ENCODE measurements around the gene MYRF. TPM values are rescaled to one million over a fixed set of nuclear protein-coding genes. Genes with fewer than 3 reads are reported as not detected.

MYRF gene
- total and polyA plus RNA-seq, 9 of the 15 experiments (the other 6 are each of a cell fraction or from before 2014, with no cell fraction given), result 2.3 to 25.8 (median 7.1) TPM

DNA sequence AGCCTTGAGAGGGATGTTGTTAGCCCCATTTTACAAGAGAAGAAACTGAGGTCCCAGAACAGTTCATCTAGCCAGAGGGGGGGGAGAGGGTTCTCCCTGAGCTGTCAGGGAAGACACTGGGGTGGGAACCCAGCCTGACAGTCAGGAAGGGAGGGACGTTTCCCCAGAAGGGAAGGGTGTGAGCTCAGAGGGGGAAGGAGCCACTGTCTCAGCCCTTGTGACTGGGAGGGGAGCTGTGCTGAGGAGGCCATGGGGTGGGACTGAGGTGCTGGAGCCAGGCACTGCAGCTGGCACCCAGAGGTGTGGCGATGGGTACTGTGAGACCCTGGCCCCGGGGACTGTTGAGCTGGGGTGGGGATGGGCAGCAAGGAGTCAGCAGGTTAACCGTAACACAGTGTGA is 36.6 kb upstream of the MYRF start:
- H3K9me1 ChIP-seq (ENCODE audit: control insufficient read depth, insufficient read depth, low read length), result no peaks in the 10 kb centered on the region
- no TSS peak for BruUV-seq (replicated peaks)
- H3K9me3 ChIP-seq (replicated peaks; ENCODE audit: control insufficient read depth, insufficient read depth, low read depth, low read length), result no peaks in the 10 kb centered on the region
- ChIA-PET CTCF (ENCODE audit: low intra/inter-chr PET ratio) (no interaction called here), POLR2A (no interaction called here)
- H4K20me1 ChIP-seq (replicated peaks; ENCODE audit: control insufficient read depth, insufficient read depth, low read length), result peaks cover under 1% of the 10 kb centered on the region; the same call in 1 of the 2 replicates
- 4% methylated on average over 3 of the region's 4 CpGs for WGBS (ENCODE audit: insufficient coverage, low coverage, missing lambda C conversion rate)
- no peak overlapping the region for H3K4me2 ChIP-seq (ENCODE audit: insufficient read depth, low read length)
- FAIRE-seq (no peak), DNase-seq (ENCODE audit: extremely low read depth in 1 of 4, low spot score in 3 of 4) (no peak), ATAC-seq (no peak)
- no peaks in the 10 kb centered on the region for H3K36me3 ChIP-seq (ENCODE audit: control insufficient read depth, insufficient read depth, low read length)
- H3K27ac ChIP-seq (ENCODE audit: extremely low read depth, low read depth, low read length), result no peak overlapping the region
- H3K79me2 ChIP-seq (ENCODE audit: control insufficient read depth, insufficient read depth, low read length), result no peaks in the 10 kb centered on the region
- peaks cover 0 to 28% of the 10 kb centered on the region in 2 experiments; a peak in 3 of 5 replicates for H3K4me1 ChIP-seq (replicated peaks in 1 of 2; ENCODE audit: control insufficient read depth in 2 of 2, insufficient read depth in 2 of 2, low read length in 2 of 2)
- H3K9ac ChIP-seq (ENCODE audit: insufficient read depth in 1 of 2, low read depth in 2 of 2, low read length in 2 of 2), result peak overlapping the region in 1 of 2 experiments; percentile 59; a peak in 1 of 4 replicates
- H3K27me3 ChIP-seq (ENCODE audit: control insufficient read depth in 2 of 2, insufficient read depth in 2 of 2, low read length in 2 of 2), result peaks cover 16 to 63% of the 10 kb centered on the region in 2 experiments; a peak in 4 of 5 replicates
- no peak overlapping the region for H2AFZ ChIP-seq (ENCODE audit: low read depth, low read length)
- TF ChIP-seq CHD4 (IDR thresholded peaks at IDR 0.05; ENCODE audit: insufficient read depth, insufficient replicate concordance, low read depth, low read length, poor library complexity, severe bottlenecking), result no peak
- TF ChIP-seq ASH1L (IDR thresholded peaks at IDR 0.05; ENCODE audit: borderline replicate concordance, low read depth, partially characterized antibody), result no peak
- TF ChIP-seq, protein P1, sequence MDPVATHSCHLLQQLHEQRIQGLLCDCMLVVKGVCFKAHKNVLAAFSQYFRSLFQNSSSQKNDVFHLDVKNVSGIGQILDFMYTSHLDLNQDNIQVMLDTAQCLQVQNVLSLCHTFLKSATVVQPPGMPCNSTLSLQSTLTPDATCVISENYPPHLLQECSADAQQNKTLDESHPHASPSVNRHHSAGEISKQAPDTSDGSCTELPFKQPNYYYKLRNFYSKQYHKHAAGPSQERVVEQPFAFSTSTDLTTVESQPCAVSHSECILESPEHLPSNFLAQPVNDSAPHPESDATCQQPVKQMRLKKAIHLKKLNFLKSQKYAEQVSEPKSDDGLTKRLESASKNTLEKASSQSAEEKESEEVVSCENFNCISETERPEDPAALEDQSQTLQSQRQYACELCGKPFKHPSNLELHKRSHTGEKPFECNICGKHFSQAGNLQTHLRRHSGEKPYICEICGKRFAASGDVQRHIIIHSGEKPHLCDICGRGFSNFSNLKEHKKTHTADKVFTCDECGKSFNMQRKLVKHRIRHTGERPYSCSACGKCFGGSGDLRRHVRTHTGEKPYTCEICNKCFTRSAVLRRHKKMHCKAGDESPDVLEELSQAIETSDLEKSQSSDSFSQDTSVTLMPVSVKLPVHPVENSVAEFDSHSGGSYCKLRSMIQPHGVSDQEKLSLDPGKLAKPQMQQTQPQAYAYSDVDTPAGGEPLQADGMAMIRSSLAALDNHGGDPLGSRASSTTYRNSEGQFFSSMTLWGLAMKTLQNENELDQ (CRISPR knock-in tag; IDR thresholded peaks at IDR 0.05; ENCODE audit: borderline replicate concordance), result no peak
- no peak for TF ChIP-seq SREBF1 (IDR thresholded peaks at IDR 0.05; ENCODE audit: borderline replicate concordance, low read depth, low read length)
- no peak for TF ChIP-seq CREM (IDR thresholded peaks at IDR 0.05; ENCODE audit: low read depth)
- TF ChIP-seq, protein P2, sequence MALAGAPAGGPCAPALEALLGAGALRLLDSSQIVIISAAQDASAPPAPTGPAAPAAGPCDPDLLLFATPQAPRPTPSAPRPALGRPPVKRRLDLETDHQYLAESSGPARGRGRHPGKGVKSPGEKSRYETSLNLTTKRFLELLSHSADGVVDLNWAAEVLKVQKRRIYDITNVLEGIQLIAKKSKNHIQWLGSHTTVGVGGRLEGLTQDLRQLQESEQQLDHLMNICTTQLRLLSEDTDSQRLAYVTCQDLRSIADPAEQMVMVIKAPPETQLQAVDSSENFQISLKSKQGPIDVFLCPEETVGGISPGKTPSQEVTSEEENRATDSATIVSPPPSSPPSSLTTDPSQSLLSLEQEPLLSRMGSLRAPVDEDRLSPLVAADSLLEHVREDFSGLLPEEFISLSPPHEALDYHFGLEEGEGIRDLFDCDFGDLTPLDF (CRISPR knock-in tag; IDR thresholded peaks at IDR 0.05), result no peak
- no peak for TF ChIP-seq TCF7 (IDR thresholded peaks at IDR 0.05; ENCODE audit: borderline replicate concordance)
- TF ChIP-seq, protein P3, sequence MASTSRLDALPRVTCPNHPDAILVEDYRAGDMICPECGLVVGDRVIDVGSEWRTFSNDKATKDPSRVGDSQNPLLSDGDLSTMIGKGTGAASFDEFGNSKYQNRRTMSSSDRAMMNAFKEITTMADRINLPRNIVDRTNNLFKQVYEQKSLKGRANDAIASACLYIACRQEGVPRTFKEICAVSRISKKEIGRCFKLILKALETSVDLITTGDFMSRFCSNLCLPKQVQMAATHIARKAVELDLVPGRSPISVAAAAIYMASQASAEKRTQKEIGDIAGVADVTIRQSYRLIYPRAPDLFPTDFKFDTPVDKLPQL (IDR thresholded peaks at IDR 0.05; ENCODE audit: extremely low read depth, insufficient read length), result no peak
- TF ChIP-seq ZNF324 (CRISPR knock-in tag; IDR thresholded peaks at IDR 0.05), result no peak
- no peak for TF ChIP-seq PPARD (CRISPR knock-in tag; IDR thresholded peaks at IDR 0.05)
- TF ChIP-seq, protein P4, sequence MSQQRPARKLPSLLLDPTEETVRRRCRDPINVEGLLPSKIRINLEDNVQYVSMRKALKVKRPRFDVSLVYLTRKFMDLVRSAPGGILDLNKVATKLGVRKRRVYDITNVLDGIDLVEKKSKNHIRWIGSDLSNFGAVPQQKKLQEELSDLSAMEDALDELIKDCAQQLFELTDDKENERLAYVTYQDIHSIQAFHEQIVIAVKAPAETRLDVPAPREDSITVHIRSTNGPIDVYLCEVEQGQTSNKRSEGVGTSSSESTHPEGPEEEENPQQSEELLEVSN (IDR thresholded peaks at IDR 0.05; ENCODE audit: borderline replicate concordance in 1 of 2, extremely low read depth in 1 of 2, insufficient read depth in 1 of 2, insufficient read length in 1 of 2, low read depth in 1 of 2, low read length in 1 of 2, poor library complexity in 1 of 2, severe bottlenecking in 1 of 2), result no peak
- in situ Hi-C loops (cut with MboI) (no loop called here), intact Hi-C loops (cut with micrococcal nuclease) (no loop called here)
- H3K4me3 ChIP-seq, result no peak overlapping the region

Data from K562 (cell line).